K562 (cell line): ENCODE data around the gene MVK. TPM values are rescaled to one million over a fixed set of nuclear protein-coding genes. Genes with fewer than 3 reads are reported as not detected.
A peak's percentile ranks its signal among the peaks of the same experiment; 100 is the strongest.

ENCODE experiments used
- ATAC-seq: fragments of 200-7000 bp; cut with Tn5 transposase; 3 replicates; pipeline ENCODE4 v1.9.1; 2020; ENCODE audit warnings: moderate library complexity
- BruUV-seq: library from RNA; stranded (reverse); fragments of 400-500 nt; replicated peaks from 2 replicates; lab custom pipeline; 2021; lab: Mats Ljungman, UMichigan
- CTCF ChIA-PET: fragments of 300-600 bp; formaldehyde crosslinking; extraction: SDS; loops from one replicate; lab custom pipeline; 2021; ENCODE audit warnings: low intra/inter-chr PET ratio; lab: Yijun Ruan, JAX
- POLR2A ChIA-PET: fragments of 300-600, 350-650 bp; sonication (Branson Sonifier 250); formaldehyde crosslinking; extraction: SDS; loops from one replicate; lab custom pipeline; 2021; ENCODE audit warnings: antibody characterized with exemption, inconsistent platforms; lab: Yijun Ruan, JAX
- DNase-seq, 4 experiments: peaks; one replicate each; pipeline versions ENCODE4 v3.0.0 to v3.0.0-alpha.2; 2011 to 2018; ENCODE audit warnings: low spot score in 3 of 4, mixed read lengths in 3 of 4; ENCODE audit errors: extremely low read depth in 1 of 4
- FAIRE-seq: peaks from 2 replicates; lab custom pipeline; 2011; peaks lifted over from hg19 to GRCh38; lab: Jason Lieb, UNC
- H2AFZ ChIP-seq: 2 replicates; pipeline ENCODE4 v1.6.0; 2011; ENCODE audit warnings: low read depth, low read length, control low read depth, inconsistent platforms
- H3K27ac ChIP-seq: fragments of 200-600 bp; 3 replicates; pipeline ENCODE4 v1.8.0; 2011; ENCODE audit warnings: low read depth, mild to moderate bottlenecking, control low read depth, inconsistent platforms, low read length, moderate library complexity, mixed read lengths; ENCODE audit errors: extremely low read depth
- H3K27me3 ChIP-seq, 2 experiments: fragments of 300-600 bp in 1 of 2; 2 replicates in 1 of 2; 3 replicates in 1 of 2; pipeline versions ENCODE4 v1.6.0 to v1.8.0; 2011; ENCODE audit warnings: inconsistent platforms in 2 of 2, low read length in 2 of 2, mild to moderate bottlenecking in 1 of 2, mixed read lengths in 1 of 2, moderate library complexity in 1 of 2; ENCODE audit not compliant: control insufficient read depth in 2 of 2, insufficient read depth in 2 of 2
- H3K36me3 ChIP-seq: fragments of 300-600 bp; 3 replicates; pipeline ENCODE4 v1.8.0; 2011; ENCODE audit warnings: mild to moderate bottlenecking, low read length, inconsistent platforms; ENCODE audit not compliant: control insufficient read depth, insufficient read depth
- H3K4me1 ChIP-seq, 2 experiments: fragments of 200-600 bp in 1 of 2; replicated peaks in 1 of 2; 2 replicates in 1 of 2; 3 replicates in 1 of 2; pipeline versions ENCODE4 v1.5.1 to v1.8.0; 2011; ENCODE audit warnings: inconsistent platforms in 2 of 2, low read length in 2 of 2, mild to moderate bottlenecking in 1 of 2, mixed read lengths in 1 of 2, moderate library complexity in 1 of 2; ENCODE audit not compliant: control insufficient read depth in 2 of 2, insufficient read depth in 2 of 2
- H3K4me2 ChIP-seq: 2 replicates; pipeline ENCODE4 v1.6.1; 2011; ENCODE audit warnings: low read length, control low read depth, inconsistent platforms, mixed read lengths; ENCODE audit not compliant: insufficient read depth
- H3K4me3 ChIP-seq: fragments of 200-600 bp; sonication (generic), shearing (Covaris generic); 2 replicates; pipeline ENCODE4 v1.5.1; 2016; ENCODE audit warnings: control low read depth, inconsistent platforms
- H3K79me2 ChIP-seq: fragments of 200-600 bp; 3 replicates; pipeline ENCODE4 v1.8.0; 2011; ENCODE audit warnings: low read length, inconsistent platforms; ENCODE audit not compliant: control insufficient read depth, insufficient read depth
- H3K9ac ChIP-seq, 2 experiments: 2 replicates each; pipeline versions ENCODE4 v1.6.0 to v1.6.1; 2011; ENCODE audit warnings: low read depth in 2 of 2, low read length in 2 of 2, control low read depth in 1 of 2, inconsistent platforms in 1 of 2, mild to moderate bottlenecking in 1 of 2, mixed read lengths in 1 of 2; ENCODE audit not compliant: insufficient read depth in 1 of 2
- H3K9me1 ChIP-seq: one replicate; pipeline ENCODE4 v1.6.0; 2011; ENCODE audit warnings: inconsistent platforms, mild to moderate bottlenecking, low read length, moderate library complexity; ENCODE audit not compliant: control insufficient read depth, insufficient read depth
- H3K9me3 ChIP-seq: replicated peaks from 2 replicates; pipeline ENCODE4 v1.5.1; 2011; ENCODE audit warnings: low read depth, low read length, inconsistent platforms; ENCODE audit not compliant: control insufficient read depth, insufficient read depth
- H4K20me1 ChIP-seq: replicated peaks from 2 replicates; pipeline ENCODE4 v1.6.1; 2011; ENCODE audit warnings: low read length, inconsistent platforms, mixed read lengths; ENCODE audit not compliant: control insufficient read depth, insufficient read depth
- ESRRA ChIP-seq: fragments of 450-650 bp; IDR thresholded peaks from 2 replicates; pipeline ENCODE4 v1.6.1; 2014; ENCODE audit warnings: low read depth, mild to moderate bottlenecking, moderate library complexity, borderline replicate concordance
- MBD2 ChIP-seq: sonication (generic); IDR thresholded peaks from 2 replicates; pipeline ENCODE4 v1.6.1; 2016; ENCODE audit warnings: low read depth, borderline replicate concordance
- NCOR1 ChIP-seq: fragments of 450-650 bp; IDR thresholded peaks from 2 replicates; pipeline ENCODE4 v1.6.1; 2016; ENCODE audit warnings: mild to moderate bottlenecking, moderate library complexity
- NFATC3 ChIP-seq: fragments of 450-650 bp; IDR thresholded peaks from 2 replicates; pipeline ENCODE4 v1.6.1; 2017; ENCODE audit warnings: mild to moderate bottlenecking
- RBM25 ChIP-seq: fragments of 200-400 bp; formaldehyde crosslinking; IDR thresholded peaks from 2 replicates; pipeline ENCODE4 v1.6.1; 2018; ENCODE audit warnings: low read length, low read depth, moderate library complexity; ENCODE audit not compliant: severe bottlenecking
- SMAD1 ChIP-seq: fragments of 150-350 bp; IDR thresholded peaks from 2 replicates; pipeline ENCODE4 v1.6.1; 2014; ENCODE audit warnings: low read length, low read depth; ENCODE audit not compliant: partially characterized antibody
- ZFP36 ChIP-seq: fragments of 150-350 bp; IDR thresholded peaks from 2 replicates; pipeline ENCODE4 v1.6.1; 2018; ENCODE audit warnings: low read length, low read depth; ENCODE audit not compliant: partially characterized antibody
- ZNF324 ChIP-seq: fragments of 250-450 bp; sonication (Bioruptor Pico); IDR thresholded peaks from 2 replicates; pipeline ENCODE4 v1.4.0; 2020; ENCODE audit warnings: mild to moderate bottlenecking
- ZNF354B ChIP-seq: fragments of 250-450 bp; sonication (Bioruptor Pico); IDR thresholded peaks from 2 replicates; pipeline ENCODE4 v1.4.0; 2020
- WGBS: fragments of 100-300 bp; shearing (Covaris generic); methylation state at CpG from one replicate; pipeline ENCODE4 v1.1.6; 2016; ENCODE audit warnings: low coverage, mixed read lengths; ENCODE audit not compliant: insufficient coverage; ENCODE audit errors: missing lambda C conversion rate; 5-methylcytosine and 5-hydroxymethylcytosine counted together
- in situ Hi-C: fragments of 300-500 bp; cut with MboI; formaldehyde crosslinking; loops from 4 replicates; pipeline ENCODE4 v1.15.0; 2018; ENCODE audit warnings: inconsistent platforms, mixed read lengths
- intact Hi-C: fragments of 100-400 bp; cut with micrococcal nuclease; formaldehyde crosslinking; loops from 2 replicates; pipeline ENCODE4 v1.14.2; 2022
- polyA plus RNA-seq, 8 experiments: library from polyadenylated mRNA; depleted of rRNA in 4 of 8; stranded (reverse) in 5 of 8; unstranded in 3 of 8; fragments of >200 nt; fragmentation: Nextera tagmentation in 2 of 8; fragmentation: Illumina TruSeq in 1 of 8; extraction: Ambion mirVana in 2 of 8; extraction: Trizol in 1 of 8; gene quantifications; 2 replicates each; pipeline versions ENCODE4 v1.2.1 to v1.2.3, GENCODE V29; 2011 to 2014; ENCODE audit warnings: inconsistent platforms in 1 of 8, missing spikeins in 1 of 8
- total RNA-seq, 7 experiments: library from RNA; depleted of rRNA in 6 of 7; stranded (reverse); fragments of >200 nt in 6 of 7; fragmentation: Illumina TruSeq in 2 of 7; extraction: Trizol in 2 of 7; gene quantifications; 2 replicates each; pipeline versions ENCODE4 v1.2.1 to v1.2.3, GENCODE V29; 2011 to 2021; ENCODE audit warnings: low replicate concordance in 1 of 7
- TF ChIP-seq, protein P1 (sequence below): fragments of 450-650 bp; IDR thresholded peaks from 2 replicates; pipeline ENCODE4 v1.6.1; 2016
- TF ChIP-seq, protein P2 (sequence below): fragments of 250-450 bp; sonication (Bioruptor Pico); IDR thresholded peaks from 2 replicates; pipeline ENCODE4 v1.5.0; 2021
- TF ChIP-seq, protein P3 (sequence below), 2 experiments: IDR thresholded peaks; 2 replicates each; pipeline ENCODE4 v1.6.1; 2011; ENCODE audit warnings: borderline replicate concordance in 1 of 2, control low read depth in 1 of 2, low read depth in 1 of 2, low read length in 1 of 2, mild to moderate bottlenecking in 1 of 2, mixed read lengths in 1 of 2, moderate library complexity in 1 of 2; ENCODE audit not compliant: insufficient read depth in 1 of 2, insufficient read length in 1 of 2, poor library complexity in 1 of 2, severe bottlenecking in 1 of 2; ENCODE audit errors: extremely low read depth in 1 of 2
- TF ChIP-seq, protein P4 (sequence below): IDR thresholded peaks from 2 replicates; pipeline ENCODE4 v1.6.1; 2011; ENCODE audit warnings: borderline replicate concordance, low read depth, mild to moderate bottlenecking, moderate library complexity, low read length; ENCODE audit not compliant: insufficient read depth, poor library complexity, severe bottlenecking

The MVK gene
- total and polyA plus RNA-seq, 9 of the 15 experiments (the other 6 are each of a cell fraction or from before 2014, with no cell fraction given): 0.41 to 33.6 (median 18.8) TPM

DNA sequence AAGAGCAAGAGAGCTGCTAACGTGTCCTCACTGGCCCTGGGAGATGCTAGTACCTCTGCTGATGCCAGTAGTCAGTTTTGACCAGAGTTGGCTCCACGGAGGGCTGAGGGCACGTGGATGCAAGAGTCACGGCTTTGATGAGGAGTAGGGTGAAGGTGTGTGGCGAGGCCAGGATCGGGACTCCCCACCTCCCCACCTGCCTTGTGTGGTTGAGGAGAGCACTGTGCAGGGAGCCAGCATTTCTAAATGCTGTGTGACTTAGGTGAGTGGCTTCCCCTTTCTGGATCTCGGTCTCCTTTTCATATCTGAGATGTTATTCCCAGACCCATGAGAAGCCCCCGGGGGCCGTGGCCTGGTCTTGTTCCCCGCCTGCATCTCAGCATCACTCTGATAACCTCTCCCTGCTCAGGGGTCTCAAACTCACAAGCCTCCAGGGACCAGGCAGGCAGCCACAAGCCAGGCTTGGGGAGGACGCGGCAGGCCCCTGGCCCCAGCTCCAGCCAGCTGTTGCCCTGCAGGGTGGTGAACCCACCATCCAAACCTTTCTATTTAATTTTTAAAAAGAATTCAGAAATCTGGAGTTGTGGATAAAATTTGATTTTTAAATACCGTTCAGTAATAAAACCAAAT, 32.1 kb downstream of the MVK start:
- intact Hi-C loops: no loop called here
- TF ChIP-seq SMAD1 (no peak), ZNF324 (no peak), ZFP36 (peak; percentile 15), NCOR1 (no peak), MBD2 (no peak), ESRRA (no peak), NFATC3 (no peak), RBM25 (peak; percentile 9), ZNF354B (CRISPR knock-in tag) (no peak)
- TF ChIP-seq, protein P1, sequence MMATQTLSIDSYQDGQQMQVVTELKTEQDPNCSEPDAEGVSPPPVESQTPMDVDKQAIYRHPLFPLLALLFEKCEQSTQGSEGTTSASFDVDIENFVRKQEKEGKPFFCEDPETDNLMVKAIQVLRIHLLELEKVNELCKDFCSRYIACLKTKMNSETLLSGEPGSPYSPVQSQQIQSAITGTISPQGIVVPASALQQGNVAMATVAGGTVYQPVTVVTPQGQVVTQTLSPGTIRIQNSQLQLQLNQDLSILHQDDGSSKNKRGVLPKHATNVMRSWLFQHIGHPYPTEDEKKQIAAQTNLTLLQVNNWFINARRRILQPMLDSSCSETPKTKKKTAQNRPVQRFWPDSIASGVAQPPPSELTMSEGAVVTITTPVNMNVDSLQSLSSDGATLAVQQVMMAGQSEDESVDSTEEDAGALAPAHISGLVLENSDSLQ: no peak
- TF ChIP-seq, protein P2, sequence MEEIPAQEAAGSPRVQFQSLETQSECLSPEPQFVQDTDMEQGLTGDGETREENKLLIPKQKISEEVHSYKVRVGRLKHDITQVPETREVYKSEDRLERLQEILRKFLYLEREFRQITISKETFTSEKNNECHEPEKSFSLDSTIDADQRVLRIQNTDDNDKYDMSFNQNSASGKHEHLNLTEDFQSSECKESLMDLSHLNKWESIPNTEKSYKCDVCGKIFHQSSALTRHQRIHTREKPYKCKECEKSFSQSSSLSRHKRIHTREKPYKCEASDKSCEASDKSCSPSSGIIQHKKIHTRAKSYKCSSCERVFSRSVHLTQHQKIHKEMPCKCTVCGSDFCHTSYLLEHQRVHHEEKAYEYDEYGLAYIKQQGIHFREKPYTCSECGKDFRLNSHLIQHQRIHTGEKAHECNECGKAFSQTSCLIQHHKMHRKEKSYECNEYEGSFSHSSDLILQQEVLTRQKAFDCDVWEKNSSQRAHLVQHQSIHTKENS (CRISPR knock-in tag): no peak
- TF ChIP-seq, protein P3, sequence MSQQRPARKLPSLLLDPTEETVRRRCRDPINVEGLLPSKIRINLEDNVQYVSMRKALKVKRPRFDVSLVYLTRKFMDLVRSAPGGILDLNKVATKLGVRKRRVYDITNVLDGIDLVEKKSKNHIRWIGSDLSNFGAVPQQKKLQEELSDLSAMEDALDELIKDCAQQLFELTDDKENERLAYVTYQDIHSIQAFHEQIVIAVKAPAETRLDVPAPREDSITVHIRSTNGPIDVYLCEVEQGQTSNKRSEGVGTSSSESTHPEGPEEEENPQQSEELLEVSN (IDR thresholded peaks at IDR 0.05; ENCODE audit: borderline replicate concordance in 1 of 2, extremely low read depth in 1 of 2, insufficient read depth in 1 of 2, insufficient read length in 1 of 2, low read depth in 1 of 2, low read length in 1 of 2, poor library complexity in 1 of 2, severe bottlenecking in 1 of 2): no peak
- TF ChIP-seq, protein P4, sequence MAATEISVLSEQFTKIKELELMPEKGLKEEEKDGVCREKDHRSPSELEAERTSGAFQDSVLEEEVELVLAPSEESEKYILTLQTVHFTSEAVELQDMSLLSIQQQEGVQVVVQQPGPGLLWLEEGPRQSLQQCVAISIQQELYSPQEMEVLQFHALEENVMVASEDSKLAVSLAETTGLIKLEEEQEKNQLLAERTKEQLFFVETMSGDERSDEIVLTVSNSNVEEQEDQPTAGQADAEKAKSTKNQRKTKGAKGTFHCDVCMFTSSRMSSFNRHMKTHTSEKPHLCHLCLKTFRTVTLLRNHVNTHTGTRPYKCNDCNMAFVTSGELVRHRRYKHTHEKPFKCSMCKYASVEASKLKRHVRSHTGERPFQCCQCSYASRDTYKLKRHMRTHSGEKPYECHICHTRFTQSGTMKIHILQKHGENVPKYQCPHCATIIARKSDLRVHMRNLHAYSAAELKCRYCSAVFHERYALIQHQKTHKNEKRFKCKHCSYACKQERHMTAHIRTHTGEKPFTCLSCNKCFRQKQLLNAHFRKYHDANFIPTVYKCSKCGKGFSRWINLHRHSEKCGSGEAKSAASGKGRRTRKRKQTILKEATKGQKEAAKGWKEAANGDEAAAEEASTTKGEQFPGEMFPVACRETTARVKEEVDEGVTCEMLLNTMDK: no peak
- CTCF ChIA-PET: no interaction called here

More for the DNA sequence above, 32.1 kb downstream of the MVK start:
- DNase-seq: no peak
- Histone ChIP-seq H3K79me2 (no peaks in the 10 kb centered on the region), H3K9me1 (peaks cover 3% of the 10 kb centered on the region), H3K9me3 (no peaks in the 10 kb centered on the region), H3K27ac (no peak overlapping the region), H3K4me1 (peaks cover 0 to 11% of the 10 kb centered on the region in 2 experiments; a peak in 2 of 5 replicates), H3K4me3 (no peak overlapping the region), H2AFZ (no peak overlapping the region), H3K36me3 (no peaks in the 10 kb centered on the region), H4K20me1 (peaks cover 8% of the 10 kb centered on the region), H3K9ac (no peak overlapping the region), H3K27me3 (peaks cover 17 to 58% of the 10 kb centered on the region in 2 experiments; a peak in 4 of 5 replicates), H3K4me2 (no peak overlapping the region)
- FAIRE-seq: no peak
- no TSS peak for BruUV-seq
- ATAC-seq: no peak
- POLR2A ChIA-PET: interaction anchor here (0.6 to 0.9 kb wide), 4 partner anchors 9 to 24 kb away, joined by 3 to 4 read pairs (median 4); no protein-coding TSS in a partner anchor
- WGBS: 2% methylated on average over 13 of the region's 13 CpGs
- in situ Hi-C loops: no loop called here
